NOMO-1 treated with DMSO at 0.1 percent for 48 hours (cell line): ENCODE measurements around the gene TBXA2R.

Source experiments
- DNase-seq: peaks from one replicate; lab custom pipeline; 2025; ENCODE audit not compliant: unreplicated experiment; lab: John Stamatoyannopoulos, UW

TBXA2R gene

GRCh38 chr19:3620817-3621547 is 14.3 kb upstream of the TBXA2R start:
- DNase-seq, result no peak

- no peak for DNase-seq
Observed at GRCh38 chr19:3620145-3620816, 13.6 kb upstream of the TBXA2R start.

- DNase-seq, result no peak
Observed at GRCh38 chr19:3619631-3620012, 12.9 kb upstream of the TBXA2R start.

- no peak for DNase-seq
Observed at GRCh38 chr19:3618811-3619630, 12.3 kb upstream of the TBXA2R start.

- peak; percentile 8 for DNase-seq
Observed at GRCh38 chr19:3618144-3618810, 11.6 kb upstream of the TBXA2R start.

GRCh38 chr19:3617463-3617862 is 10.8 kb upstream of the TBXA2R start:
- DNase-seq, result no peak

GRCh38 chr19:3615524-3616135 is 9.0 kb upstream of the TBXA2R start:
- no peak for DNase-seq

GRCh38 chr19:3614858-3615505 is 8.3 kb upstream of the TBXA2R start:
- no peak for DNase-seq

GRCh38 chr19:3613818-3614661 is 7.4 kb upstream of the TBXA2R start:
- no peak for DNase-seq

GRCh38 chr19:3612901-3613741 is 6.4 kb upstream of the TBXA2R start:
- DNase-seq, result no peak

GRCh38 chr19:3612330-3612729 is 5.7 kb upstream of the TBXA2R start:
- DNase-seq, result no peak

GRCh38 chr19:3611841-3612240 is 5.2 kb upstream of the TBXA2R start:
- DNase-seq, result no peak

- DNase-seq, result no peak
Observed at GRCh38 chr19:3610745-3611717, 4.4 kb upstream of the TBXA2R start.

- DNase-seq, result no peak
Observed at GRCh38 chr19:3609779-3610719, 3.4 kb upstream of the TBXA2R start.

GRCh38 chr19:3608750-3609322 is 2.2 kb upstream of the TBXA2R start:
- no peak for DNase-seq

GRCh38 chr19:3608079-3608641 is 1.5 kb upstream of the TBXA2R start:
- DNase-seq, result no peak
